Ishikawa (cell line): Measurements from ENCODE around the gene PRMT7.

Experiments
- CEBPB ChIP-seq: IDR thresholded peaks from 2 replicates; pipeline ENCODE4 v1.6.1; 2012
- CREB1 ChIP-seq: IDR thresholded peaks from 2 replicates; pipeline ENCODE4 v1.6.1; 2012; ENCODE audit warnings: low read depth
- EGR1 ChIP-seq: IDR thresholded peaks from 2 replicates; pipeline ENCODE4 v1.6.1; 2012
- EP300 ChIP-seq: IDR thresholded peaks from 2 replicates; pipeline ENCODE4 v1.6.1; 2012; ENCODE audit warnings: borderline replicate concordance
- FOXM1 ChIP-seq: IDR thresholded peaks from 2 replicates; pipeline ENCODE4 v1.6.1; 2012; ENCODE audit warnings: low read depth, borderline replicate concordance
- MAX ChIP-seq: IDR thresholded peaks from 2 replicates; pipeline ENCODE4 v1.6.1; 2012
- NFIC ChIP-seq: IDR thresholded peaks from 2 replicates; pipeline ENCODE4 v1.6.1; 2012
- RAD21 ChIP-seq: IDR thresholded peaks from 2 replicates; pipeline ENCODE4 v1.6.1; 2012; ENCODE audit warnings: low read depth
- TAF1 ChIP-seq: IDR thresholded peaks from 2 replicates; pipeline ENCODE4 v1.6.1; 2012; ENCODE audit warnings: low read depth, mild to moderate bottlenecking
- TCF12 ChIP-seq: IDR thresholded peaks from 2 replicates; pipeline ENCODE4 v1.6.1; 2012; ENCODE audit warnings: low read depth
- TEAD4 ChIP-seq: IDR thresholded peaks from 2 replicates; pipeline ENCODE4 v1.6.1; 2012
- USF1 ChIP-seq: IDR thresholded peaks from 2 replicates; pipeline ENCODE4 v1.6.1; 2012
- YY1 ChIP-seq: IDR thresholded peaks from 2 replicates; pipeline ENCODE4 v1.6.1; 2012; ENCODE audit warnings: low read depth
- TF ChIP-seq, protein P1 (sequence below): IDR thresholded peaks from 2 replicates; pipeline ENCODE4 v1.6.1; 2012; ENCODE audit warnings: low read depth, mild to moderate bottlenecking

DNA sequence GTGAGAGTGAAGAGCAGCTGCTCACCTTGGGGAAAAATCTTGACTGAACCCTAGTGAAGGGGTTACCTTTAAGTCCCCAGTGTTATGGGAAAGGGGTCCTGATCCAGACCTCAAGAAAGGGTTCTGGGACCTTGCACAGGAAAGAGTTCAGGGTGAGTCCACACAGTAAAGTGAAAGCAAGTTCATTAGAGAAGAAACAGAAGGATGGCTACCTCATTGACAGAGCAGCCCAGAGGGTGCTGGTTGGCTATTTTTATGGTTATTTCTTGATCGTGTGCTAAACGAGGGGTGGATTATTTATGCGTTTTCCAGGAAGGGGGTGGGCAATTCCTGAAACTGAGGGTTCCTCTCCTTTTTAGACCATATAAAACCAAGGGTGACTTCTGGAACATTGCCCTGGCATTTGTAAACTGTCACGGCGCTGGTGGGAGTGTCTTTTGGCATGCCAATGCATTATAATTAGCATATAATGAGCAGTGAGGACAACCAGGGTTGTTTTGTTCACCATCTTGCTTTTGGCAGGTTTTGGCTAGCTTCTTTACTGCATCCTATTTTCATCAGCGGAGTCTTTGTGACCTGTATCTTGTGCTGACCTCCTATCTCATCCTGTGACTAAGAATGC is 79.0 kb downstream of the PRMT7 start:
- no peak for TF ChIP-seq EGR1
- no peak for TF ChIP-seq TAF1
- TF ChIP-seq MAX, result no peak
- no peak for TF ChIP-seq RAD21
- no peak for TF ChIP-seq USF1
- TF ChIP-seq EP300, result no peak
- no peak for TF ChIP-seq YY1
- no peak for TF ChIP-seq CEBPB
- TF ChIP-seq CREB1, result no peak
- no peak for TF ChIP-seq TEAD4
- no peak for TF ChIP-seq FOXM1
- TF ChIP-seq NFIC, result no peak
- TF ChIP-seq, protein P1, sequence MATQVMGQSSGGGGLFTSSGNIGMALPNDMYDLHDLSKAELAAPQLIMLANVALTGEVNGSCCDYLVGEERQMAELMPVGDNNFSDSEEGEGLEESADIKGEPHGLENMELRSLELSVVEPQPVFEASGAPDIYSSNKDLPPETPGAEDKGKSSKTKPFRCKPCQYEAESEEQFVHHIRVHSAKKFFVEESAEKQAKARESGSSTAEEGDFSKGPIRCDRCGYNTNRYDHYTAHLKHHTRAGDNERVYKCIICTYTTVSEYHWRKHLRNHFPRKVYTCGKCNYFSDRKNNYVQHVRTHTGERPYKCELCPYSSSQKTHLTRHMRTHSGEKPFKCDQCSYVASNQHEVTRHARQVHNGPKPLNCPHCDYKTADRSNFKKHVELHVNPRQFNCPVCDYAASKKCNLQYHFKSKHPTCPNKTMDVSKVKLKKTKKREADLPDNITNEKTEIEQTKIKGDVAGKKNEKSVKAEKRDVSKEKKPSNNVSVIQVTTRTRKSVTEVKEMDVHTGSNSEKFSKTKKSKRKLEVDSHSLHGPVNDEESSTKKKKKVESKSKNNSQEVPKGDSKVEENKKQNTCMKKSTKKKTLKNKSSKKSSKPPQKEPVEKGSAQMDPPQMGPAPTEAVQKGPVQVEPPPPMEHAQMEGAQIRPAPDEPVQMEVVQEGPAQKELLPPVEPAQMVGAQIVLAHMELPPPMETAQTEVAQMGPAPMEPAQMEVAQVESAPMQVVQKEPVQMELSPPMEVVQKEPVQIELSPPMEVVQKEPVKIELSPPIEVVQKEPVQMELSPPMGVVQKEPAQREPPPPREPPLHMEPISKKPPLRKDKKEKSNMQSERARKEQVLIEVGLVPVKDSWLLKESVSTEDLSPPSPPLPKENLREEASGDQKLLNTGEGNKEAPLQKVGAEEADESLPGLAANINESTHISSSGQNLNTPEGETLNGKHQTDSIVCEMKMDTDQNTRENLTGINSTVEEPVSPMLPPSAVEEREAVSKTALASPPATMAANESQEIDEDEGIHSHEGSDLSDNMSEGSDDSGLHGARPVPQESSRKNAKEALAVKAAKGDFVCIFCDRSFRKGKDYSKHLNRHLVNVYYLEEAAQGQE, result no peak
- no peak for TF ChIP-seq TCF12
